ENCODE measurements around the gene SYNDIG1L. TPM values are rescaled to one million over a fixed set of nuclear protein-coding genes. Genes with fewer than 3 reads are reported as not detected.

Gene SYNDIG1L
- total RNA-seq, 1 experiment from 2014 or later = 0.33 TPM

GRCh38 chr14:74368026-74368425 is 58.0 kb downstream of the SYNDIG1L start:
- no peak overlapping the region for H3K4ac ChIP-seq (ENCODE audit: low read depth, low read length)
- no peak overlapping the region for H2BK15ac ChIP-seq (ENCODE audit: low read depth, low read length)
- no peak overlapping the region for H3K23ac ChIP-seq (ENCODE audit: insufficient read length, low read depth, low read length)
- H2AK5ac ChIP-seq (ENCODE audit: insufficient read length, low read length) = no peak overlapping the region
- H4K91ac ChIP-seq (ENCODE audit: insufficient read length, low read depth, low read length) = no peak overlapping the region
- Mint-ChIP-seq H3K27me3 (ENCODE audit: low read depth) (no peaks in the 10 kb centered on the region), H3K36me3 (ENCODE audit: insufficient read depth in 1 of 3, low read depth in 3 of 3) (peaks cover 1 to 6% (median 6%) of the 10 kb centered on the region in 3 experiments; a peak in 5 of 7 replicates), H3K4me1 (peaks cover 18 to 20% of the 10 kb centered on the region in 2 experiments), H3K9me3 (no peaks in the 10 kb centered on the region), H3K27ac (0 out of 7 replicates have a peak overlapping the region, but pooled peaks of 1 of the 3 experiments have one; percentile 70), H3K4me3 (no peak overlapping the region)
- H3K27ac ChIP-seq (ENCODE audit: insufficient read length, low read depth, low read length) = no peak overlapping the region
- no peaks in the 10 kb centered on the region for H3K79me2 ChIP-seq (ENCODE audit: insufficient read depth, low read length)
- no peak for DNase-seq
- no peaks in the 10 kb centered on the region for H3K9me3 ChIP-seq (ENCODE audit: control insufficient read depth, low read depth, low read length)
- no peaks in the 10 kb centered on the region for H3K23me2 ChIP-seq (ENCODE audit: insufficient read length, low read depth, low read length, poor library complexity, severe bottlenecking)
- no peaks in the 10 kb centered on the region for H3K79me1 ChIP-seq (ENCODE audit: insufficient read depth, low read depth, low read length, poor library complexity, severe bottlenecking)
- H4K8ac ChIP-seq (replicated peaks; ENCODE audit: insufficient read length, low read depth, low read length) = no peak overlapping the region
- H2BK120ac ChIP-seq (ENCODE audit: low read depth, low read length, poor library complexity, severe bottlenecking) = no peak overlapping the region
- whole genome bisulfite sequencing (ENCODE audit: extremely low coverage, insufficient read length, low lambda C conversion rate) = no CpG with 5 or more reads among the region's 6 CpGs
- H3K27me3 ChIP-seq (ENCODE audit: insufficient read depth, low read length) = no peaks in the 10 kb centered on the region
- H3K4me2 ChIP-seq (ENCODE audit: insufficient read depth, insufficient read length, low read length) = no peak overlapping the region
- H3K4me1 ChIP-seq (ENCODE audit: insufficient read depth, low read length) = no peaks in the 10 kb centered on the region
- H3K18ac ChIP-seq (ENCODE audit: insufficient read length, low read depth, low read length) = no peak overlapping the region
- H4K5ac ChIP-seq (ENCODE audit: insufficient read length, low read depth, low read length) = no peak overlapping the region
- H3K56ac ChIP-seq (ENCODE audit: insufficient read length, low read depth, low read length) = no peak overlapping the region
- no peak overlapping the region for H2AFZ ChIP-seq (ENCODE audit: low read length)
- H2BK20ac ChIP-seq (ENCODE audit: low read depth, low read length, poor library complexity, severe bottlenecking) = no peak overlapping the region
- no peak overlapping the region for H3K9ac ChIP-seq (ENCODE audit: extremely low read depth, insufficient read length, low read length)
- no peak overlapping the region for H3K14ac ChIP-seq (ENCODE audit: insufficient read depth, low read length)
- no peak overlapping the region for H2BK12ac ChIP-seq (ENCODE audit: insufficient read length, low read depth, low read length)
- TF ChIP-seq CTCF (conservative IDR thresholded peaks at IDR 0.05) = no peak
- H4K20me1 ChIP-seq (ENCODE audit: control insufficient read depth, insufficient read depth, insufficient read length) = no peaks in the 10 kb centered on the region
- H2BK5ac ChIP-seq (ENCODE audit: insufficient read length, low read length) = no peak overlapping the region
- no peak overlapping the region for H3T11ph ChIP-seq (ENCODE audit: low read length)
